Neuronal stem cell (in vitro differentiated cells): ENCODE results near the gene FOXJ3.

Experiments
- DNase-seq: peaks from one replicate; pipeline ENCODE4 v3.0.0-alpha.2; 2013; ENCODE audit warnings: low spot score
- H2AFZ ChIP-seq: one replicate; pipeline ENCODE4 v1.6.1; 2013; ENCODE audit warnings: mild to moderate bottlenecking, low read length, inconsistent platforms
- H2AK5ac ChIP-seq: 2 replicates; pipeline ENCODE4 v1.6.1; 2013; ENCODE audit warnings: low read depth, mild to moderate bottlenecking, inconsistent platforms, low read length, moderate library complexity, mixed read lengths
- H2BK120ac ChIP-seq: 2 replicates; pipeline ENCODE4 v1.6.1; 2013; ENCODE audit warnings: low read depth, mild to moderate bottlenecking, inconsistent platforms, low read length, moderate library complexity, mixed read lengths
- H2BK12ac ChIP-seq: one replicate; pipeline ENCODE4 v1.6.1; 2013; ENCODE audit warnings: low read length, inconsistent platforms
- H2BK15ac ChIP-seq: 2 replicates; pipeline ENCODE4 v1.6.1; 2013; ENCODE audit warnings: mild to moderate bottlenecking, low read length, inconsistent platforms, mixed read lengths
- H2BK5ac ChIP-seq: one replicate; pipeline ENCODE4 v1.6.1; 2013; ENCODE audit warnings: inconsistent platforms, mild to moderate bottlenecking, low read length, moderate library complexity
- H3K14ac ChIP-seq: one replicate; pipeline ENCODE4 v1.6.1; 2013; ENCODE audit warnings: low read length, inconsistent platforms
- H3K18ac ChIP-seq: 2 replicates; pipeline ENCODE4 v1.6.1; 2013; ENCODE audit warnings: low read length, inconsistent platforms
- H3K23ac ChIP-seq: 2 replicates; pipeline ENCODE4 v1.6.1; 2013; ENCODE audit warnings: low read depth, mild to moderate bottlenecking, mixed read lengths, low read length, inconsistent platforms; ENCODE audit not compliant: poor library complexity
- H3K27ac ChIP-seq: replicated peaks from 3 replicates; pipeline ENCODE4 v1.5.1; 2013; ENCODE audit warnings: low read length, inconsistent platforms
- H3K27me3 ChIP-seq, 3 experiments: 2 replicates each; pipeline ENCODE4 v1.6.1; 2013; ENCODE audit warnings: low read length in 3 of 3, mild to moderate bottlenecking in 2 of 3, inconsistent platforms in 1 of 3, low read depth in 1 of 3, mixed read lengths in 1 of 3, moderate library complexity in 1 of 3; ENCODE audit not compliant: control insufficient read depth in 3 of 3, insufficient read depth in 3 of 3
- H3K36me3 ChIP-seq, 2 donors: replicated peaks in 1 of 2; 2 replicates each; pipeline ENCODE4 v1.6.1; 2013; ENCODE audit warnings: low read length in 2 of 2; ENCODE audit not compliant: control insufficient read depth in 2 of 2, insufficient read depth in 2 of 2
- H3K4ac ChIP-seq: 2 replicates; pipeline ENCODE4 v1.6.1; 2013; ENCODE audit warnings: inconsistent platforms, mild to moderate bottlenecking, low read length, moderate library complexity
- H3K4me1 ChIP-seq, 2 donors: 1 replicate in 1 of 2; 2 replicates in 1 of 2; pipeline ENCODE4 v1.6.1; 2013; ENCODE audit warnings: low read length in 2 of 2, low read depth in 1 of 2; ENCODE audit not compliant: control insufficient read depth in 2 of 2, insufficient read depth in 1 of 2
- H3K4me2 ChIP-seq: one replicate; pipeline ENCODE4 v1.6.1; 2013; ENCODE audit warnings: mild to moderate bottlenecking, low read length, inconsistent platforms; ENCODE audit not compliant: insufficient read depth, poor library complexity, severe bottlenecking
- H3K4me3 ChIP-seq, 2 donors: 2 replicates each; pipeline ENCODE4 v1.5.1; 2013; ENCODE audit warnings: low read length in 2 of 2, mild to moderate bottlenecking in 2 of 2, inconsistent platforms in 1 of 2, moderate library complexity in 1 of 2
- H3K79me1 ChIP-seq: one replicate; pipeline ENCODE4 v1.6.1; 2013; ENCODE audit warnings: low read depth, mild to moderate bottlenecking, inconsistent platforms, low read length, moderate library complexity
- H3K9ac ChIP-seq: one replicate; pipeline ENCODE4 v1.6.1; 2013; ENCODE audit warnings: mild to moderate bottlenecking, low read depth, low read length, inconsistent platforms; ENCODE audit not compliant: poor library complexity
- H3K9me3 ChIP-seq, 2 donors: replicated peaks in 1 of 2; 2 replicates each; pipeline versions ENCODE3 to v1.6.1; 2013; ENCODE audit warnings: low read length in 2 of 2, mild to moderate bottlenecking in 2 of 2, inconsistent platforms in 1 of 2, low read depth in 1 of 2, mixed read lengths in 1 of 2, moderate library complexity in 1 of 2; ENCODE audit not compliant: control insufficient read depth in 2 of 2, insufficient read depth in 1 of 2
- H4K8ac ChIP-seq: one replicate; pipeline ENCODE4 v1.6.1; 2013; ENCODE audit warnings: low read depth, mild to moderate bottlenecking, inconsistent platforms, low read length, moderate library complexity
- H4K91ac ChIP-seq: one replicate; pipeline ENCODE4 v1.6.1; 2013; ENCODE audit warnings: low read length, low read depth, mild to moderate bottlenecking, inconsistent platforms; ENCODE audit not compliant: poor library complexity
- WGBS, 2 donors: extraction: QIAGEN DNeasy Blood & Tissue Kit; methylation state at CpG; one replicate each; pipeline ENCODE4 v1.1.7; 2013; ENCODE audit warnings: missing lambda C conversion rate in 2 of 2, mixed read lengths in 1 of 2; ENCODE audit not compliant: insufficient read length in 2 of 2, insufficient replicate concordance in 1 of 2; ENCODE audit errors: extremely low coverage in 2 of 2; 5-methylcytosine and 5-hydroxymethylcytosine counted together

The FOXJ3 gene

GRCh38 chr1:42138586-42138985 is 196.4 kb downstream of the FOXJ3 start:
- H2BK15ac ChIP-seq: no peak overlapping the region
- H3K36me3 ChIP-seq: no peaks in the 10 kb centered on the region
- peaks cover 0 to 2% (median 0%) of the 10 kb centered on the region in 3 experiments for H3K27me3 ChIP-seq
- H2AFZ ChIP-seq: no peak overlapping the region
- H3K4ac ChIP-seq: no peak overlapping the region
- no peak overlapping the region for H4K91ac ChIP-seq
- H3K9me3 ChIP-seq: no peaks in the 10 kb centered on the region
- H3K23ac ChIP-seq: no peak overlapping the region
- H3K14ac ChIP-seq: no peak overlapping the region
- no peak overlapping the region for H3K4me2 ChIP-seq
- H3K27ac ChIP-seq: no peak overlapping the region
- no peak overlapping the region for H2AK5ac ChIP-seq
- H3K79me1 ChIP-seq: no peaks in the 10 kb centered on the region
- no peak overlapping the region for H3K18ac ChIP-seq
- DNase-seq: no peak
- no peak overlapping the region for H2BK5ac ChIP-seq
- no peak overlapping the region for H3K4me3 ChIP-seq
- WGBS, 2 donors: no CpG with 5 or more reads among the region's 4 CpGs
- H4K8ac ChIP-seq: no peak overlapping the region
- no peak overlapping the region for H2BK120ac ChIP-seq
- no peak overlapping the region for H2BK12ac ChIP-seq
- H3K4me1 ChIP-seq: peaks cover 2 to 9% of the 10 kb centered on the region in 2 donors
- H3K9ac ChIP-seq: no peak overlapping the region

- Histone ChIP-seq H3K9ac (no peak overlapping the region), H2BK15ac (no peak overlapping the region), H3K4me2 (no peak overlapping the region), H3K4me3 (no peak overlapping the region), H3K27me3 (peaks cover 0 to 2% (median 0%) of the 10 kb centered on the region in 3 experiments), H2AK5ac (no peak overlapping the region), H3K36me3 (no peaks in the 10 kb centered on the region), H3K79me1 (no peaks in the 10 kb centered on the region), H3K4ac (no peak overlapping the region), H2BK120ac (no peak overlapping the region), H2BK12ac (no peak overlapping the region), H4K91ac (no peak overlapping the region), H4K8ac (no peak overlapping the region), H2BK5ac (no peak overlapping the region), H3K4me1 (peaks cover 2 to 9% of the 10 kb centered on the region in 2 donors), H3K18ac (no peak overlapping the region), H2AFZ (no peak overlapping the region), H3K27ac (no peak overlapping the region), H3K23ac (no peak overlapping the region), H3K14ac (no peak overlapping the region), H3K9me3 (no peaks in the 10 kb centered on the region)
- WGBS, 2 donors: no CpG with 5 or more reads among the region's 10 CpGs
- no peak for DNase-seq
These were observed 197.3 kb downstream of the FOXJ3 start for GRCh38 chr1:42137766-42138165.

GRCh38 chr1:42136466-42136865 is 198.6 kb downstream of the FOXJ3 start:
- Histone ChIP-seq H3K27ac (no peak overlapping the region), H3K9ac (no peak overlapping the region), H2AFZ (no peak overlapping the region), H3K79me1 (no peaks in the 10 kb centered on the region), H3K27me3 (peaks cover 0 to 2% (median 0%) of the 10 kb centered on the region in 3 experiments), H2BK120ac (no peak overlapping the region), H3K9me3 (no peaks in the 10 kb centered on the region), H3K36me3 (no peaks in the 10 kb centered on the region), H3K4me1 (peaks cover 2 to 9% of the 10 kb centered on the region in 2 donors), H3K4ac (no peak overlapping the region), H2AK5ac (no peak overlapping the region), H3K4me2 (no peak overlapping the region), H4K91ac (no peak overlapping the region), H3K14ac (no peak overlapping the region), H4K8ac (no peak overlapping the region), H2BK15ac (no peak overlapping the region), H3K18ac (no peak overlapping the region), H2BK12ac (no peak overlapping the region), H3K4me3 (no peak overlapping the region), H2BK5ac (no peak overlapping the region), H3K23ac (no peak overlapping the region)
- no peak for DNase-seq

GRCh38 chr1:42135426-42135825 is 199.6 kb downstream of the FOXJ3 start:
- Histone ChIP-seq H3K79me1 (no peaks in the 10 kb centered on the region), H3K4ac (no peak overlapping the region), H4K8ac (no peak overlapping the region), H3K4me3 (no peak overlapping the region), H2BK120ac (no peak overlapping the region), H2BK5ac (no peak overlapping the region), H3K4me1 (peaks cover 2 to 9% of the 10 kb centered on the region in 2 donors), H2BK12ac (no peak overlapping the region), H3K14ac (no peak overlapping the region), H2AK5ac (no peak overlapping the region), H3K4me2 (no peak overlapping the region), H3K27ac (no peak overlapping the region), H3K18ac (no peak overlapping the region), H3K9me3 (no peaks in the 10 kb centered on the region), H3K27me3 (peaks cover 0 to 2% (median 0%) of the 10 kb centered on the region in 3 experiments), H3K9ac (no peak overlapping the region), H2BK15ac (no peak overlapping the region), H3K36me3 (no peaks in the 10 kb centered on the region), H2AFZ (no peak overlapping the region), H4K91ac (no peak overlapping the region), H3K23ac (no peak overlapping the region)
- no peak for DNase-seq
- no CpG with 5 or more reads among the region's 3 CpGs for WGBS, 2 donors
